Trophoblast cell (in vitro differentiated cells and primary cell): Measurements from ENCODE around the gene PLEKHS1.
"Not testable (repeated sequence)": the region's sequence is repeated elsewhere in the genome, so short reads cannot be mapped to it uniquely, and the experiment has no call there.

Source experiments
- DNase-seq, 2 donors: peaks; one replicate each; pipeline ENCODE4 v3.0.0-alpha.2; 2016
- H2AFZ ChIP-seq: 2 replicates; pipeline ENCODE4 v1.6.1; 2013; ENCODE audit warnings: low read length, moderate library complexity, mild to moderate bottlenecking; ENCODE audit not compliant: insufficient read depth, poor library complexity
- H2AK5ac ChIP-seq: 2 replicates; pipeline ENCODE4 v1.6.1; 2013; ENCODE audit warnings: mild to moderate bottlenecking, low read length
- H2BK120ac ChIP-seq: 2 replicates; pipeline ENCODE4 v1.6.1; 2013; ENCODE audit warnings: low read length, mild to moderate bottlenecking, moderate library complexity; ENCODE audit not compliant: insufficient read depth, poor library complexity
- H2BK12ac ChIP-seq: 2 replicates; pipeline ENCODE4 v1.6.1; 2013; ENCODE audit warnings: mild to moderate bottlenecking, low read length, moderate library complexity
- H2BK5ac ChIP-seq: 2 replicates; pipeline ENCODE4 v1.6.1; 2013; ENCODE audit warnings: low read length, low read depth, moderate library complexity, mild to moderate bottlenecking; ENCODE audit not compliant: poor library complexity
- H3K14ac ChIP-seq: 2 replicates; pipeline ENCODE4 v1.6.1; 2013; ENCODE audit warnings: mild to moderate bottlenecking, low read length
- H3K18ac ChIP-seq: 2 replicates; pipeline ENCODE4 v1.6.1; 2013; ENCODE audit warnings: mild to moderate bottlenecking, low read length
- H3K23ac ChIP-seq: 2 replicates; pipeline ENCODE4 v1.6.1; 2013; ENCODE audit warnings: low read length
- H3K27ac ChIP-seq: 2 replicates; pipeline ENCODE4 v1.5.1; 2013; ENCODE audit warnings: low read depth, mild to moderate bottlenecking, inconsistent platforms, low read length, moderate library complexity
- H3K27me3 ChIP-seq: 2 replicates; pipeline ENCODE4 v1.6.1; 2013; ENCODE audit warnings: inconsistent platforms, mild to moderate bottlenecking, low read length, moderate library complexity; ENCODE audit not compliant: insufficient read depth
- H3K36me3 ChIP-seq, 2 experiments: 1 replicate in 1 of 2; 2 replicates in 1 of 2; pipeline ENCODE4 v1.6.1; 2013; ENCODE audit warnings: low read length in 2 of 2, mild to moderate bottlenecking in 2 of 2, moderate library complexity in 1 of 2; ENCODE audit not compliant: insufficient read depth in 2 of 2, control insufficient read depth in 1 of 2
- H3K4ac ChIP-seq: 2 replicates; pipeline ENCODE4 v1.6.1; 2013; ENCODE audit warnings: low read depth, mild to moderate bottlenecking, low read length, moderate library complexity
- H3K4me1 ChIP-seq, 2 experiments: 1 replicate in 1 of 2; 2 replicates in 1 of 2; pipeline ENCODE4 v1.6.1; 2013; ENCODE audit warnings: low read length in 2 of 2, mild to moderate bottlenecking in 2 of 2, moderate library complexity in 1 of 2; ENCODE audit not compliant: insufficient read depth in 2 of 2, control insufficient read depth in 1 of 2
- H3K4me2 ChIP-seq: 2 replicates; pipeline ENCODE4 v1.6.1; 2013; ENCODE audit warnings: inconsistent platforms, mild to moderate bottlenecking, low read length, moderate library complexity
- H3K4me3 ChIP-seq: 2 replicates; pipeline ENCODE4 v1.5.1; 2013; ENCODE audit warnings: mild to moderate bottlenecking, low read depth, low read length, inconsistent platforms
- H3K79me1 ChIP-seq: one replicate; pipeline ENCODE4 v1.6.1; 2013; ENCODE audit warnings: low read length
- H3K79me2 ChIP-seq: 2 replicates; pipeline ENCODE4 v1.6.1; 2013; ENCODE audit warnings: low read length, mild to moderate bottlenecking; ENCODE audit not compliant: control insufficient read depth, insufficient read depth, poor library complexity
- H3K9ac ChIP-seq: 2 replicates; pipeline ENCODE4 v1.6.1; 2013; ENCODE audit warnings: mild to moderate bottlenecking, low read length
- H3K9me3 ChIP-seq: 2 replicates; pipeline ENCODE4 v1.6.1; 2013; ENCODE audit warnings: low read depth, mild to moderate bottlenecking, control low read depth, inconsistent platforms, low read length; ENCODE audit not compliant: insufficient read depth
- H4K12ac ChIP-seq: 2 replicates; pipeline ENCODE4 v1.6.1; 2013; ENCODE audit warnings: low read depth, mild to moderate bottlenecking, low read length, moderate library complexity
- H4K8ac ChIP-seq: 2 replicates; pipeline ENCODE4 v1.6.1; 2013; ENCODE audit warnings: low read depth, mild to moderate bottlenecking, low read length, moderate library complexity
- H4K91ac ChIP-seq: one replicate; pipeline ENCODE4 v1.6.1; 2013; ENCODE audit warnings: low read depth, mild to moderate bottlenecking, low read length, moderate library complexity
- WGBS: extraction: QIAGEN DNeasy Blood & Tissue Kit; methylation state at CpG from one replicate; pipeline ENCODE4 v1.1.7; 2013; ENCODE audit warnings: missing lambda C conversion rate; ENCODE audit not compliant: insufficient read length, insufficient coverage; ENCODE audit errors: extremely low coverage; 5-methylcytosine and 5-hydroxymethylcytosine counted together

PLEKHS1 gene

DNA sequence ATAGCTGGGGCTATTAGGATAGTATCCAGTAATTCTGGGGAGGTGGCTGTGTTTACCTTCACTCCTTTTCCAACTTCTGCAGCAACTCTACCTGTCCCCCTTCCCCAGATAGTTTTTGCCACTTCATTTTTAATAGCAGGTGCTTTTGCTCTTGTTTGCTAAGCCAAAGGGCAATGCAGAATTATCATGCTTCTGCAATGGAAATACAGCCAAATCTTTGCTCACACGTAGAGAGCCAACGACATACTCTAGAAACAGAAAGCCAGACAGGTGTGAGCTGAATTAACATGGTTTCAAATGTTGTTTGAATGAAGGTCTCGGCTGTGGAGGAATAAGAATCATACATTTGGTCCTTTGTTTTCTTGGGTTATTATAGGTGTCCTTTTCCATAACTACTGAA is 14.4 kb downstream of the PLEKHS1 start:
- Histone ChIP-seq H3K4me1 (no peaks in the 10 kb centered on the region), H3K23ac (no peak overlapping the region), H3K27me3 (no peaks in the 10 kb centered on the region), H2BK120ac (no peak overlapping the region), H3K36me3 (no peaks in the 10 kb centered on the region), H3K79me2 (no peaks in the 10 kb centered on the region), H3K18ac (no peak overlapping the region), H3K14ac (no peak overlapping the region), H3K9ac (no peak overlapping the region), H3K4ac (no peak overlapping the region), H2BK5ac (no peak overlapping the region), H4K12ac (no peak overlapping the region), H3K4me2 (no peak overlapping the region), H3K79me1 (no peaks in the 10 kb centered on the region), H3K27ac (no peak overlapping the region), H2BK12ac (no peak overlapping the region), H4K8ac (no peak overlapping the region), H4K91ac (no peak overlapping the region), H3K9me3 (no peaks in the 10 kb centered on the region), H2AK5ac (no peak overlapping the region), H3K4me3 (no peak overlapping the region), H2AFZ (no peak overlapping the region)
- DNase-seq = no peak
- no CpG with 5 or more reads among the region's 3 CpGs for WGBS

DNA sequence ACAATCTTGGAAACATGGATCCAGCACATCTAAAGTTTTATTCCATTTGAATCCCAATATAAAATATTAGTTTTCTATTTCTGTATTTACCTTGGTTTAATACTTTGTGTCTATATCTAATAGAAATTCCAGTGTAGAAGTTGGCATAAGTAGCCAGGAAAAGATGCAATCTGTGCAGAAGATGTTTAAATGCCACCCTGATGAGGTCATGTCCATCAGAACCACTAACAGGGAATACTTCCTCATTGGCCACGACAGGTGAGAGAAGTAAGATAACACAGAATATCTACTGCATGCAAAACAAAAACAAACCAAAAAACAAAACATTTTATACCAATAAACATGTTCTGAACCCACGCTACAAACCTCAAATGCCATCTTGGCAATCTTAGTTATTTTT is 15.7 kb downstream of the PLEKHS1 start:
- H3K79me1 ChIP-seq = no peaks in the 10 kb centered on the region
- no peak overlapping the region for H3K4me2 ChIP-seq
- no peak overlapping the region for H3K4ac ChIP-seq
- no peak overlapping the region for H2AFZ ChIP-seq
- H3K4me3 ChIP-seq = no peak overlapping the region
- H3K27ac ChIP-seq = no peak overlapping the region
- H4K91ac ChIP-seq = no peak overlapping the region
- peak in 1 of 2 donors; percentile 54 for DNase-seq
- no peak overlapping the region for H3K14ac ChIP-seq
- H3K4me1 ChIP-seq = no peaks in the 10 kb centered on the region
- H4K12ac ChIP-seq = no peak overlapping the region
- H3K18ac ChIP-seq = no peak overlapping the region
- no peak overlapping the region for H4K8ac ChIP-seq
- H3K23ac ChIP-seq = no peak overlapping the region
- H3K36me3 ChIP-seq = no peaks in the 10 kb centered on the region
- H3K79me2 ChIP-seq = no peaks in the 10 kb centered on the region
- no peak overlapping the region for H2BK12ac ChIP-seq
- no peak overlapping the region for H2AK5ac ChIP-seq
- 100% methylated on average over 1 of the region's 2 CpGs for WGBS
- H2BK120ac ChIP-seq = no peak overlapping the region
- no peak overlapping the region for H2BK5ac ChIP-seq
- no peaks in the 10 kb centered on the region for H3K9me3 ChIP-seq
- H3K9ac ChIP-seq = no peak overlapping the region
- no peaks in the 10 kb centered on the region for H3K27me3 ChIP-seq

DNA sequence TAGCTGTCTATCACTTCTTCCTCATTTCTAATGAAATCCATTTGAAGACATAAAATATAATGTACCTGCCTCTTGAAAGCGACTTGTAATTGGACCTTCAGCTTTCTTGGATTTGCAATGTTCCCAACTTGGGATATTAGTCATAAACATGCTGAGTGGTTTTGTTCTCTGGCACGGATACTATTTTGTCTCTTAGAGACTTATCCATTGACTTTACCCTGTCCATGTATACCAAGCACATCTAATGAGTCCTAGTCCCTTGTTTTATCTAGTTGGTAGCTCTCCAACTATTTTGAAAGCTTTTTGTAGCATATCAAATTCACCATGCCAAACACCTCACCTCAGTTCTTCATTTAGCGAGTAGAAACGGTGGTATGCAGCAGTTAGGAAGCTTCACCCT is 18.9 kb downstream of the PLEKHS1 start:
- H3K27ac ChIP-seq = no peak overlapping the region
- no peaks in the 10 kb centered on the region for H3K4me1 ChIP-seq
- H4K91ac ChIP-seq = no peak overlapping the region
- H3K4ac ChIP-seq = no peak overlapping the region
- H3K4me3 ChIP-seq = no peak overlapping the region
- no peak overlapping the region for H3K9ac ChIP-seq
- H3K27me3 ChIP-seq = no peaks in the 10 kb centered on the region
- no peak overlapping the region for H2BK12ac ChIP-seq
- no peak overlapping the region for H2BK5ac ChIP-seq
- peak in 1 of 2 donors; percentile 17 for DNase-seq
- no peak overlapping the region for H2BK120ac ChIP-seq
- H2AK5ac ChIP-seq = no peak overlapping the region
- no peak overlapping the region for H3K14ac ChIP-seq
- no peaks in the 10 kb centered on the region for H3K36me3 ChIP-seq
- no peak overlapping the region for H4K8ac ChIP-seq
- H2AFZ ChIP-seq = no peak overlapping the region
- H3K23ac ChIP-seq = no peak overlapping the region
- no peaks in the 10 kb centered on the region for H3K9me3 ChIP-seq
- no peaks in the 10 kb centered on the region for H3K79me2 ChIP-seq
- H4K12ac ChIP-seq = no peak overlapping the region
- H3K4me2 ChIP-seq = no peak overlapping the region
- WGBS = no CpG with 5 or more reads among the region's 4 CpGs
- H3K18ac ChIP-seq = no peak overlapping the region
- no peaks in the 10 kb centered on the region for H3K79me1 ChIP-seq

DNA sequence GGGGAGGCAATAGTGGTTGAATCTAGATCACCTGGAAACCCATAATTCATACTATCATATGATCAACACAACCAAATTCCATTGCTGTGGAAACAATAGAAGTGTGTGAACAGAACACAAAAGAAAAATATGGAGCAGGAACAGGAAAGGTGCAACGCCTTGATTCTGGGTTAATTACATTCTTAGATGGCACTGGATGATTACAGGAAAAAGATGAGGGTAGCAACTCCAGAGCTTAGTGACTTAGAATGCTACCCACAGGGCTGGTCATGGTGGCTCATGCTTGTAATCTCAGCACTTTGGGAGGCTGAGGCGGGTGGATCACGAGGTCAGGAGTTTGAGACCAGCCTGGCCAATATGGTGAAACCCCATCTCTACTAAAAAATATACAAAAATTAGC is 19.6 kb downstream of the PLEKHS1 start:
- not testable (repeated sequence) for H2AK5ac ChIP-seq, H3K9me3 ChIP-seq, H3K79me1 ChIP-seq, H3K4me3 ChIP-seq, H2AFZ ChIP-seq, H3K36me3 ChIP-seq, H3K23ac ChIP-seq, H2BK5ac ChIP-seq, H3K4ac ChIP-seq, H4K91ac ChIP-seq, H3K79me2 ChIP-seq, H3K9ac ChIP-seq, H2BK120ac ChIP-seq, H3K14ac ChIP-seq, H2BK12ac ChIP-seq, H4K8ac ChIP-seq, H3K4me2 ChIP-seq, H3K27ac ChIP-seq, H4K12ac ChIP-seq, H3K18ac ChIP-seq, H3K4me1 ChIP-seq, H3K27me3 ChIP-seq
- whole genome bisulfite sequencing = no CpG with 5 or more reads among the region's 3 CpGs
- peak; percentile 52 to 82 for DNase-seq
